Ishikawa (cell line): ENCODE measurements around the gene AGFG2.

Experiments used
- EGR1 ChIP-seq: IDR thresholded peaks from 2 replicates; pipeline ENCODE4 v1.6.1; 2012
- EP300 ChIP-seq: IDR thresholded peaks from 2 replicates; pipeline ENCODE4 v1.6.1; 2012; ENCODE audit warnings: borderline replicate concordance
- FOXM1 ChIP-seq: IDR thresholded peaks from 2 replicates; pipeline ENCODE4 v1.6.1; 2012; ENCODE audit warnings: low read depth, borderline replicate concordance
- NFIC ChIP-seq: IDR thresholded peaks from 2 replicates; pipeline ENCODE4 v1.6.1; 2012
- TAF1 ChIP-seq: IDR thresholded peaks from 2 replicates; pipeline ENCODE4 v1.6.1; 2012; ENCODE audit warnings: low read depth, mild to moderate bottlenecking
- TCF12 ChIP-seq: IDR thresholded peaks from 2 replicates; pipeline ENCODE4 v1.6.1; 2012; ENCODE audit warnings: low read depth
- TEAD4 ChIP-seq: IDR thresholded peaks from 2 replicates; pipeline ENCODE4 v1.6.1; 2012
- YY1 ChIP-seq: IDR thresholded peaks from 2 replicates; pipeline ENCODE4 v1.6.1; 2012; ENCODE audit warnings: low read depth
- TF ChIP-seq, protein P1 (sequence below): IDR thresholded peaks from 2 replicates; pipeline ENCODE4 v1.6.1; 2012
- TF ChIP-seq, protein P2 (sequence below): IDR thresholded peaks from 2 replicates; pipeline ENCODE4 v1.6.1; 2012
- TF ChIP-seq, protein P3 (sequence below): IDR thresholded peaks from 2 replicates; pipeline ENCODE4 v1.6.1; 2012; ENCODE audit warnings: low read depth, mild to moderate bottlenecking

DNA sequence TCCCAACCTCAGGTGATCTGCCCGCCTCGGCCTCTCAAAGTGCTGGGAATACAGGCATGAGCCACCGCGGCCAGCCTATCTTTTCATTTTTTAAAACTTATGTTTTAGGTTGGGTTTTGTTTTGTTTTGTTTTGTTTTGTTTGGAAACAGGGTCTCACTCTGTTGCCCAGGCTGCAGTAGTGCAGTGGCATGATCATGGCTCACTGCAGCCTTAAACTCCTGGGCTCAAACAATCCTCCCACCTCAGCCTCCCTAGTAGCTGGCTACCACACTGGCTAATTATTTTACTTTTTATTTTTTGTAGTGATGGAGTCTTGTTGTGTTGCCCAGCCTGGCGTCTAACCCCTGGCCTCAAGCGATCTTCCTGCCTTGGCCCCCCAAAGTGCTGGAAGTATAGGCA is 19.4 kb upstream of the AGFG2 start:
- TF ChIP-seq, protein P1, sequence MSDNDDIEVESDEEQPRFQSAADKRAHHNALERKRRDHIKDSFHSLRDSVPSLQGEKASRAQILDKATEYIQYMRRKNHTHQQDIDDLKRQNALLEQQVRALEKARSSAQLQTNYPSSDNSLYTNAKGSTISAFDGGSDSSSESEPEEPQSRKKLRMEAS: no peak
- TF ChIP-seq EP300: no peak
- TF ChIP-seq, protein P2, sequence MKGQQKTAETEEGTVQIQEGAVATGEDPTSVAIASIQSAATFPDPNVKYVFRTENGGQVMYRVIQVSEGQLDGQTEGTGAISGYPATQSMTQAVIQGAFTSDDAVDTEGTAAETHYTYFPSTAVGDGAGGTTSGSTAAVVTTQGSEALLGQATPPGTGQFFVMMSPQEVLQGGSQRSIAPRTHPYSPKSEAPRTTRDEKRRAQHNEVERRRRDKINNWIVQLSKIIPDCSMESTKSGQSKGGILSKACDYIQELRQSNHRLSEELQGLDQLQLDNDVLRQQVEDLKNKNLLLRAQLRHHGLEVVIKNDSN: no peak
- no peak for TF ChIP-seq TEAD4
- TF ChIP-seq TAF1: no peak
- TF ChIP-seq EGR1: no peak
- no peak for TF ChIP-seq TCF12
- no peak for TF ChIP-seq NFIC
- no peak for TF ChIP-seq FOXM1
- TF ChIP-seq, protein P3, sequence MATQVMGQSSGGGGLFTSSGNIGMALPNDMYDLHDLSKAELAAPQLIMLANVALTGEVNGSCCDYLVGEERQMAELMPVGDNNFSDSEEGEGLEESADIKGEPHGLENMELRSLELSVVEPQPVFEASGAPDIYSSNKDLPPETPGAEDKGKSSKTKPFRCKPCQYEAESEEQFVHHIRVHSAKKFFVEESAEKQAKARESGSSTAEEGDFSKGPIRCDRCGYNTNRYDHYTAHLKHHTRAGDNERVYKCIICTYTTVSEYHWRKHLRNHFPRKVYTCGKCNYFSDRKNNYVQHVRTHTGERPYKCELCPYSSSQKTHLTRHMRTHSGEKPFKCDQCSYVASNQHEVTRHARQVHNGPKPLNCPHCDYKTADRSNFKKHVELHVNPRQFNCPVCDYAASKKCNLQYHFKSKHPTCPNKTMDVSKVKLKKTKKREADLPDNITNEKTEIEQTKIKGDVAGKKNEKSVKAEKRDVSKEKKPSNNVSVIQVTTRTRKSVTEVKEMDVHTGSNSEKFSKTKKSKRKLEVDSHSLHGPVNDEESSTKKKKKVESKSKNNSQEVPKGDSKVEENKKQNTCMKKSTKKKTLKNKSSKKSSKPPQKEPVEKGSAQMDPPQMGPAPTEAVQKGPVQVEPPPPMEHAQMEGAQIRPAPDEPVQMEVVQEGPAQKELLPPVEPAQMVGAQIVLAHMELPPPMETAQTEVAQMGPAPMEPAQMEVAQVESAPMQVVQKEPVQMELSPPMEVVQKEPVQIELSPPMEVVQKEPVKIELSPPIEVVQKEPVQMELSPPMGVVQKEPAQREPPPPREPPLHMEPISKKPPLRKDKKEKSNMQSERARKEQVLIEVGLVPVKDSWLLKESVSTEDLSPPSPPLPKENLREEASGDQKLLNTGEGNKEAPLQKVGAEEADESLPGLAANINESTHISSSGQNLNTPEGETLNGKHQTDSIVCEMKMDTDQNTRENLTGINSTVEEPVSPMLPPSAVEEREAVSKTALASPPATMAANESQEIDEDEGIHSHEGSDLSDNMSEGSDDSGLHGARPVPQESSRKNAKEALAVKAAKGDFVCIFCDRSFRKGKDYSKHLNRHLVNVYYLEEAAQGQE: no peak
- TF ChIP-seq YY1: no peak
